Peyer's patch (tissue), 4 donors: ENCODE measurements around the gene ASAP3. TPM values are rescaled to one million over a fixed set of nuclear protein-coding genes. Genes with fewer than 3 reads are reported as not detected.

Experiments used
- DNase-seq, 3 donors: peaks; one replicate each; pipeline ENCODE4 v3.0.0-alpha.2; 2017 to 2019
- H3K27ac ChIP-seq, 4 donors: fragments of 200-600 bp; sonication (generic); one replicate each; pipeline ENCODE4 v1.5.1; 2016 to 2019
- H3K27me3 ChIP-seq, 2 donors: fragments of 200-600 bp; sonication (generic); one replicate each; pipeline ENCODE4 v1.5.1; 2019
- H3K36me3 ChIP-seq, 3 donors: fragments of 200-600 bp; sonication (generic); one replicate each; pipeline ENCODE4 v1.5.1; 2016 to 2019
- H3K4me1 ChIP-seq, 4 donors: fragments of 200-600 bp; sonication (generic); one replicate each; pipeline ENCODE4 v1.5.1; 2016 to 2019
- H3K4me3 ChIP-seq, 4 donors: fragments of 200-600 bp; sonication (generic); 1 replicate in 3 of 4; 2 replicates in 1 of 4; pipeline ENCODE4 v1.5.1; 2016 to 2019; ENCODE audit warnings: mild to moderate bottlenecking in 1 of 4
- H3K9me3 ChIP-seq, 4 donors: fragments of 200-600 bp; sonication (generic); one replicate each; pipeline ENCODE4 v1.5.1; 2016 to 2019; ENCODE audit warnings: mild to moderate bottlenecking in 1 of 4
- POLR2A ChIP-seq, 2 donors: fragments of 450-650 bp; IDR thresholded peaks; one replicate each; pipeline ENCODE4 v1.5.1; 2017; ENCODE audit warnings: antibody characterized with exemption in 2 of 2, mild to moderate bottlenecking in 2 of 2, moderate library complexity in 2 of 2
- total RNA-seq, 4 donors: library from RNA; depleted of rRNA; stranded (reverse); fragments of >200 nt; gene quantifications; one replicate each; pipeline ENCODE4 v1.1.0, GENCODE V29; 2016
- TF ChIP-seq, protein P1 (sequence below), 6 experiments: fragments of 450-650 bp in 4 of 6; fragments of 200-600 bp in 2 of 6; sonication (generic) in 1 of 6; IDR thresholded peaks; one replicate each; pipeline ENCODE4 v1.5.1; 2017 to 2019; ENCODE audit warnings: antibody characterized with exemption in 6 of 6, mild to moderate bottlenecking in 3 of 6, moderate library complexity in 1 of 6

ASAP3 gene
- total RNA-seq, 4 donors from 2014 or later = 11.2 to 33.5 (median 25.8) TPM

DNA sequence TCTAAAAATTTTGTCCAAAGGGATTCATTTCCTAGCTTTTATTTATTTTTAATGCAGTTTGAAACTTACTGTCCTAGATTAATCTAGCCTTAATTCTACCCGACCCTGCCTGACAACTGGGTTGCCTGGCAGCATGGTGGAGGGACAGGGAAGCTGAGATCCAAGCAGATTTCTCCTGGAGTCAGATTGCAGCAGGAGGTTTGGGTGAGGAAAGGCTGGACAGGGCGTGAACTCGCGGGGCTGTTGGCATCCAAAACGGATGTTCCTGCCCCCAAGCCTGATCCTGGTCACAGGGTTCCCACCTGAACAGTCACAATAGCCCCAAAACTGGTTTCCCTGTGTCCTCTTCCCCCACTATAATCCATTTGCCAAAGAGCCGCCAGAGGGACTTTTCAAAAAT, 82.7 kb downstream of the ASAP3 start:
- Histone ChIP-seq H3K36me3 (peaks cover 0 to 19% (median 0%) of the 10 kb centered on the region in 3 donors), H3K4me3 (no peak overlapping the region), H3K4me1 (peaks cover 0 to 20% (median 0%) of the 10 kb centered on the region in 4 donors), H3K9me3 (no peaks in the 10 kb centered on the region), H3K27ac (peak overlapping the region in 1 of 4 donors; percentile 47), H3K27me3 (no peaks in the 10 kb centered on the region)
- no peak for DNase-seq
- TF ChIP-seq POLR2A (IDR thresholded peaks at IDR 0.05) = no peak
- TF ChIP-seq, protein P1, sequence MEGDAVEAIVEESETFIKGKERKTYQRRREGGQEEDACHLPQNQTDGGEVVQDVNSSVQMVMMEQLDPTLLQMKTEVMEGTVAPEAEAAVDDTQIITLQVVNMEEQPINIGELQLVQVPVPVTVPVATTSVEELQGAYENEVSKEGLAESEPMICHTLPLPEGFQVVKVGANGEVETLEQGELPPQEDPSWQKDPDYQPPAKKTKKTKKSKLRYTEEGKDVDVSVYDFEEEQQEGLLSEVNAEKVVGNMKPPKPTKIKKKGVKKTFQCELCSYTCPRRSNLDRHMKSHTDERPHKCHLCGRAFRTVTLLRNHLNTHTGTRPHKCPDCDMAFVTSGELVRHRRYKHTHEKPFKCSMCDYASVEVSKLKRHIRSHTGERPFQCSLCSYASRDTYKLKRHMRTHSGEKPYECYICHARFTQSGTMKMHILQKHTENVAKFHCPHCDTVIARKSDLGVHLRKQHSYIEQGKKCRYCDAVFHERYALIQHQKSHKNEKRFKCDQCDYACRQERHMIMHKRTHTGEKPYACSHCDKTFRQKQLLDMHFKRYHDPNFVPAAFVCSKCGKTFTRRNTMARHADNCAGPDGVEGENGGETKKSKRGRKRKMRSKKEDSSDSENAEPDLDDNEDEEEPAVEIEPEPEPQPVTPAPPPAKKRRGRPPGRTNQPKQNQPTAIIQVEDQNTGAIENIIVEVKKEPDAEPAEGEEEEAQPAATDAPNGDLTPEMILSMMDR (IDR thresholded peaks at IDR 0.05) = no peak

DNA sequence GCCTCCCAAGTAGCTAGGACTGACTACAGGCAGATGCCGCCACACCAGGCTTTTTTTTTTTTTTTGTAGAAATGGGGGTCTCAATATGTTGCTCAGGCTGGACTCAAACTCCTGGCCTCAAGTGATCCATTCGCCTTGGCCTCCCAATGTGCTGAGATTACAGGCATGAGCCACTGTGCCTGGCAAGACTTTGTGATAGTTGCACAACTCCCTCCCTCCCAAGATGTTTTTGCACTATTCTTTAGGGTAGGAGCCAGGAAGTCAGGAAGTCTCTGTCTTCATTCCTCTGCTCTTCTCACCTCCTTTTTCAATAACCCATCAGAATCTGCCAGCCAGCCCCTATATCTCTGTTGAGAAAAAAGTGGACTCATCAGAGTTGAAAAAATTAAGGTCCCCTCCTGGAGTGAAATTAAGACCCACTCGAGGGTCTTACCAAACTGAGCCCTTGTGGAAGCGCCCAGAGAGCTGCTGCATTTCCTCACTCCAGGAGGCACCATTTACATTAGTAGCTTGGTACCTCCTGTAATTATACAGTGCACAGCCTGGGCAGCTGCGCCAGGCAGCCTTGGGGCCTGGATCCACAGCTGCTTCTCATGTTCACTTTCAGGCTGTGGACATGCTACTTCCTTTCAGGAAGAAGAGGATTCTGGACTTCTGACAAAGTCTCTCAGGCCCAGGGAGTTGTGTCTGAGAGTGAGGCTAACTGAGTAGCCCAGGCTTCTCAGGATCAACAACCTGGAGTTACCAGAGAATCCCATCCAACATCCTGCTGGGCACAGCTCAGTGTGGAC, 83.5 kb downstream of the ASAP3 start:
- DNase-seq = no peak
- peaks cover 0 to 21% (median 0%) of the 10 kb centered on the region in 3 donors for H3K36me3 ChIP-seq
- TF ChIP-seq POLR2A (IDR thresholded peaks at IDR 0.05) = no peak
- peak overlapping the region in 2 of 4 donors; percentile 3 to 16 for H3K27ac ChIP-seq
- no peak overlapping the region for H3K4me3 ChIP-seq
- H3K27me3 ChIP-seq = no peaks in the 10 kb centered on the region
- no peaks in the 10 kb centered on the region for H3K9me3 ChIP-seq
- H3K4me1 ChIP-seq = peaks cover 0 to 22% (median 0%) of the 10 kb centered on the region in 4 donors

DNA sequence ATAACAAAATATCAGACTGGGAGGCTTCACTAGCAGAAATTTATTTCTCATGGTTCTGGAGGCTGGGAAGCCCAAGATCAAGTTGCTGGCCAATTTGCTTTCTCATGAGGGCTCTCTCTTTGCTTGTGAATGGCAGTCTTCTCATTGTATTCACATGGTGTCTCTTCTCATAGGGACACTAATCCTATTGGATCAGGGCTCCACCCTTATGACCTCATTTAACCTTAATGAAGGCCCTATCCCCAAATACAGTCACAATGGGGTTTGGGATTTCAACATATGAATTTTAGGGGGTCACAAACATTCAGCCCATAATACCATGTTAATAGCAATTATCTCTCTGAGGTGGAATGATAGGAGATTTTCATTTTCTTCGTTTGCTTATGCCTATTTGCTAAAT, 84.8 kb downstream of the ASAP3 start:
- Histone ChIP-seq H3K27ac (no peak overlapping the region), H3K4me1 (peaks cover 0 to 24% (median 0%) of the 10 kb centered on the region in 4 donors), H3K36me3 (peaks cover 0 to 19% (median 0%) of the 10 kb centered on the region in 3 donors), H3K9me3 (no peaks in the 10 kb centered on the region), H3K4me3 (no peak overlapping the region), H3K27me3 (no peaks in the 10 kb centered on the region)
- TF ChIP-seq, protein P1 (IDR thresholded peaks at IDR 0.05) = no peak
- TF ChIP-seq POLR2A (IDR thresholded peaks at IDR 0.05) = no peak
- DNase-seq = no peak

DNA sequence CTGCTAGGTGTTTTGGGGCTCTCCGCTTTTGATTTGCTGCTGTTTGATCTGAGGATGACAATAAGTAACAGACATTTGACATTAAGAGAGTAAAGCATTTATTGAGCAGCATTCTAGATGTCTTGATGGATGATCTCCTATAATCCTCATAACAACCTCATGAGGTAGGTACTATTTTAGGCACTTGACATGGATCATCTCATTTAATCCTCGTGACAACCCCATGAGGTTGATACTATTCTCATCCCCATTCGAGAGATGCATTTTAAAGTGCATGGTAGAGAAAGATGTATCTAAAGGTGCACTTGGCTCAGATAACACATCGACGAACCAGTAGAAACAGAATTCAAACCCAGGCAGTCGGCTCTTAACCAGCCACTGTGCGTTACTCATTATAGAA, 86.1 kb downstream of the ASAP3 start:
- H3K27ac ChIP-seq = no peak overlapping the region
- DNase-seq = no peak
- H3K27me3 ChIP-seq = no peaks in the 10 kb centered on the region
- TF ChIP-seq, protein P1 (IDR thresholded peaks at IDR 0.05) = no peak
- TF ChIP-seq POLR2A (IDR thresholded peaks at IDR 0.05) = no peak
- H3K4me1 ChIP-seq = peaks cover 0 to 14% (median 0%) of the 10 kb centered on the region in 4 donors
- H3K4me3 ChIP-seq = no peak overlapping the region
- H3K36me3 ChIP-seq = peaks cover 0 to 19% (median 0%) of the 10 kb centered on the region in 3 donors
- H3K9me3 ChIP-seq = no peaks in the 10 kb centered on the region

DNA sequence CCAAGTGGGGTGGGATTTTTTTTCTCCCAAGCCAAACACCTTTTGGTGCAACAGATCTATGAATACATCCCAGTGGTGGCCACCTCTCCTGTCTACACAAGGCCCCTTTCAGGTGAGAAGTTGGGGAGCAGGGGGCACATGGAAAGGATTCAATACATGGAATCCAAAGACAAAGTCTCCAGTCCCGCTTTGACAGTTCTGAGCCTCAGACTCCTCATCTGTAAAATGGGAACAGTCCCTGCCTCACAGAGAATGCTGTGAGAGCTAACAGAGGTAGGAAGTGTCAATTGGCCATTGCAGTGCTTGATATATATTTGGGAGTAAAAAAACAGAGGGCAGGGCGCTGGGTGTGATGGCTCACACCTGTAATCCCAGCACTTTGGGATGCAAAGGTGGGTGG, 87.6 kb downstream of the ASAP3 start:
- Histone ChIP-seq H3K4me3 (no peak overlapping the region), H3K27me3 (no peaks in the 10 kb centered on the region), H3K4me1 (peaks cover 0 to 8% (median 0%) of the 10 kb centered on the region in 4 donors), H3K9me3 (no peaks in the 10 kb centered on the region), H3K36me3 (peaks cover 0 to 9% (median 0%) of the 10 kb centered on the region in 3 donors), H3K27ac (no peak overlapping the region)
- no peak for TF ChIP-seq POLR2A (IDR thresholded peaks at IDR 0.05)
- TF ChIP-seq, protein P1 (IDR thresholded peaks at IDR 0.05) = no peak
- DNase-seq = no peak

DNA sequence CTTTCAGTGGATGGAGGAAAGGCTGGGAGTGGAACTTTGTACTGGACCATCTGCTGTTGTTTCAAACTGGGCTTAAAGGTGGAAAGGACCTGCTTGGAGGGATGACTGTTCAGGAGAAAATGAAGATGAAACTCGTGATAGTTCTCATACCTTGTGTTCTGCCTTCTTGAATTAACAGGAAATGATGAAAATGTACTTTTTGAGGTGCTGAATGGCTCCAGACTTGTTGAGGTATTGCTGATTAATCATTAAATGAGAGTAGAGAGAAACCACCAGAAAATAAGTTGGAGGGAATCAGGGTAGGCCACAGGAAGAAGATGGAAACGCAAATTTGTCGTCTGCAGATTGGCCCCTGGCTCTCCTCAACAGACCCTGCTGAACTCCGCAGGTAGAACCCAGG, 88.1 kb downstream of the ASAP3 start:
- peaks cover 0 to 9% (median 0%) of the 10 kb centered on the region in 3 donors for H3K36me3 ChIP-seq
- H3K27ac ChIP-seq = peak overlapping the region in 2 of 4 donors; percentile 13 to 84
- no peak overlapping the region for H3K4me3 ChIP-seq
- no peaks in the 10 kb centered on the region for H3K27me3 ChIP-seq
- H3K9me3 ChIP-seq = no peaks in the 10 kb centered on the region
- no peak for DNase-seq
- TF ChIP-seq, protein P1 (IDR thresholded peaks at IDR 0.05) = no peak
- TF ChIP-seq POLR2A (IDR thresholded peaks at IDR 0.05) = no peak
- peaks cover 0 to 8% (median 0%) of the 10 kb centered on the region in 4 donors for H3K4me1 ChIP-seq
